Skeletal muscle satellite cell (primary cell): ENCODE measurements around the gene RHBDD1.

ENCODE experiments used
- H3K27me3 ChIP-seq: 2 replicates; pipeline ENCODE4 v1.7.0; 2013; ENCODE audit warnings: low read length; ENCODE audit not compliant: control insufficient read depth, insufficient read depth
- H3K36me3 ChIP-seq: 2 replicates; pipeline ENCODE4 v1.7.0; 2013; ENCODE audit warnings: mild to moderate bottlenecking, control low read depth, low read length; ENCODE audit not compliant: insufficient read depth
- H3K4me1 ChIP-seq: 2 replicates; pipeline ENCODE4 v1.7.0; 2013; ENCODE audit warnings: low read length; ENCODE audit not compliant: control insufficient read depth, insufficient read depth
- H3K4me2 ChIP-seq: 2 replicates; pipeline ENCODE4 v1.7.0; 2013; ENCODE audit warnings: mild to moderate bottlenecking, low read length
- H3K4me3 ChIP-seq: 2 replicates; pipeline ENCODE4 v1.7.0; 2013; ENCODE audit warnings: low read length
- H3K9ac ChIP-seq: 2 replicates; pipeline ENCODE4 v1.7.0; 2013; ENCODE audit warnings: mild to moderate bottlenecking, low read depth, low read length, moderate library complexity
- H3K9me3 ChIP-seq: replicated peaks from 2 replicates; pipeline ENCODE4 v1.7.0; 2013; ENCODE audit warnings: mild to moderate bottlenecking, control low read depth, low read length

RHBDD1 gene

DNA sequence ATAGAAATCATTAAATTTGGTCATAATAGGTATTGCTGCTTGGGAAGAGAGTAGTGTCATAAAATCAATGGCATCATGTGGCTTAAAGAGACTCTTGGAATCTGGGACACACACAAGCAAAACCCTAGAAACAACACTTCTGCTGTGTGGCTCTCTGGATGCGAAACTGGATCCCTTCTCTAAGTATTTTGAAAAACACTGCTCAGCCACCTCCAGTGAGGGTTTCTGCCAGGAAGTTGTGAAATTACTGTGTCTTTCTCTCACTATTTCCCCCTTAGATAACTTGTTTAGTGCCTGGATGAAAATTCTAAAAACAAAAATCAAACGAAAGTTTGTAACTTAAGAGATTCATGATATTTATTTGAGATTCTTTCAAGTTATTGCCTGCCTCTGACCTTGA is 163.8 kb downstream of the RHBDD1 start:
- H3K4me1 ChIP-seq, result peaks cover 18% of the 10 kb centered on the region
- H3K4me3 ChIP-seq, result no peak overlapping the region
- H3K4me2 ChIP-seq, result no peak overlapping the region
- H3K36me3 ChIP-seq, result no peaks in the 10 kb centered on the region
- no peaks in the 10 kb centered on the region for H3K9me3 ChIP-seq
- H3K27me3 ChIP-seq, result no peaks in the 10 kb centered on the region
- no peak overlapping the region for H3K9ac ChIP-seq

DNA sequence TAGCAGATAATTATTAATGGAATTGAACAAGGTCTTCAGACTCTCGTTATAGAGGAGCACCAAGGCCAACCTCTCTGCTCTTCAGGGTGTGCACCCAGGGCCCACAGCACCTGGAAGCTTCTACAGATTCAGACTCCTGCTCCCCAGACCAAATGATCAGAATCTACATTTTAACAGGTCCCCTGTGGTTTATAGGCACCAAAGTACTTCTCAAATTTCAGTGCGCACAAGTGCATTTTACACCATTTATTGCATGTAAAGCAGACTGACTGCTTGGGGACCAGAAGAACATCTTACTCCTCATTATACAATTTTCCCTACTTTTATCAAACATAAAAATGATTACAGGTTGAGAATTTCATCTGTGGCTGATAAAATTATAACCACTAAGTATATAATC is 164.3 kb downstream of the RHBDD1 start:
- Histone ChIP-seq H3K4me3 (no peak overlapping the region), H3K4me1 (peaks cover 14% of the 10 kb centered on the region), H3K9ac (no peak overlapping the region), H3K4me2 (no peak overlapping the region), H3K36me3 (no peaks in the 10 kb centered on the region), H3K27me3 (no peaks in the 10 kb centered on the region), H3K9me3 (no peaks in the 10 kb centered on the region)

DNA sequence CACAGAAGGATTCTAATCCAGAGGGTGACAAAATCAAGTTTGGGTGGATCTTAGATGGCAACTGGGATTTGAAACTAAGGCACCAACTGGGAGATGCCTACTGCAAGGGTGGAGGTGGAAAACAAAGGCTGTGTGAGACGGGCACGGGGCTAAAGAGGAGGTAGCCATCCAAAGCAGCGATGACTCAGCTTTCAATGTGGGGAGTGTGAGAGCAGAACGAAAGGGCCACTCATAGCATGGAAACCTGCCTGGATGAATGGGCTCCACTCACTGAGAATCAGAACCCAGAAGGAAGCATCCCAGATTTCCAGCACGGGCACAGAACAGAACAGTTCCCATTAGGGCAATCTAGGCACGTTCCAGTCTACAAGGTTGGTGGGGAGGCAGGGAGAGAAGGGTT is 168.6 kb downstream of the RHBDD1 start:
- Histone ChIP-seq H3K4me3 (no peak overlapping the region), H3K9ac (no peak overlapping the region), H3K4me2 (no peak overlapping the region)

DNA sequence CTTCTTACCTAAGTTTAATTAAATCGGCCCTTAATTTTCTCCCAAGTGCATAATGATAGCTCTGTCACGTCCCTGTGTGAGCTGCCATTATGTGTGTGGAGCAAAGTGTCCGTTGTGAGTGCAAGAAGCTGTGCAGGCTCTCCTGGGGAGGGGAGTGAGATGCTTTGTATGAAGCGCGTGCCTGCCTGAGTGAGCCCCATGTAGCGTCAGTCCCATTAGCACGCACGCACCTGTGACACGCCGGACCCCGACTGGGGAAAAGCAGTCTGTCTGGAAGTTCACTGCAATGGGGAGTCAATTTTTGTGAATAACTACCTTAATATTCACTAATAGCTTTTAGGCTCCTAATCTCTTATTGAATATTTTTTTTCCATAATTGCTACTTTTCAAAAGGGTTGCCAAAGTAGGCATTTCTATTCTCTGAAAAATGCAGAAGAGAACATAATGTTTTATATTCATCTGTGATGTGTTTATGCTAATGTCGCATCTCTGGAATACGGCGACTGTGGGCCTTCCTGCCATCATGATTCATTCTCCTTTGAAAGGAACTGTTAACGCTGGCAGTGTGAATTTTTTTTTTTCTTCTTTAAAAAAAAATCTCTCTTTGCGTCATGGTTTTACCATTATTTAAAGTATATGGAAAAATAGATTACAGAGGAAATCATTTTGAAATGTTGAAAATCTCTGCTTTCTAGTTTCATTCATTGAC is 170.5 kb downstream of the RHBDD1 start:
- no peak overlapping the region for H3K9ac ChIP-seq
- H3K36me3 ChIP-seq, result no peaks in the 10 kb centered on the region
- no peak overlapping the region for H3K4me2 ChIP-seq
- no peaks in the 10 kb centered on the region for H3K9me3 ChIP-seq
- no peaks in the 10 kb centered on the region for H3K27me3 ChIP-seq
- no peaks in the 10 kb centered on the region for H3K4me1 ChIP-seq
- H3K4me3 ChIP-seq, result no peak overlapping the region

More for the DNA sequence above, 168.6 kb downstream of the RHBDD1 start:
- no peaks in the 10 kb centered on the region for H3K36me3 ChIP-seq
- no peaks in the 10 kb centered on the region for H3K9me3 ChIP-seq
- no peaks in the 10 kb centered on the region for H3K27me3 ChIP-seq
- H3K4me1 ChIP-seq, result no peaks in the 10 kb centered on the region

DNA sequence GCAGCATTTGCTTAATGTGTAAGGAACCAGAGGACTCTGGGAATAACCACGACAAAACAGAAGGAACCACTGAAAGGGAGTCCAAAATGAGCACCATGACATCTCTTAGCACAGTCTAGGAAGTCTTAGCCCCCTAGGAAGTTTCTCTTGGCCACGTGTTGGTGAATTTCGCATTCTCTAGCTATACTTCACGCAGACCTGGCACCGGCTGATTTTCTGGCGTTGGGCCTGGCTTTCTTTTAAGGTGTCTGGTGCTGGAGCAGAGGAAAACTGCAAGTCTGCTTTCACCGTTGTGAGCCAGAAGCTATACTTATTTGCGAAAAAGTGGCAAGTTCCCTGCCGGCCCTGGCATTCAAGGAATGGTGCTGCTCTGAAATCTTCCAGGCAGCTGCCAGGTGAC is 171.3 kb downstream of the RHBDD1 start:
- Histone ChIP-seq H3K36me3 (no peaks in the 10 kb centered on the region), H3K9ac (no peak overlapping the region), H3K4me1 (no peaks in the 10 kb centered on the region), H3K9me3 (no peaks in the 10 kb centered on the region), H3K4me3 (no peak overlapping the region), H3K27me3 (no peaks in the 10 kb centered on the region), H3K4me2 (no peak overlapping the region)

DNA sequence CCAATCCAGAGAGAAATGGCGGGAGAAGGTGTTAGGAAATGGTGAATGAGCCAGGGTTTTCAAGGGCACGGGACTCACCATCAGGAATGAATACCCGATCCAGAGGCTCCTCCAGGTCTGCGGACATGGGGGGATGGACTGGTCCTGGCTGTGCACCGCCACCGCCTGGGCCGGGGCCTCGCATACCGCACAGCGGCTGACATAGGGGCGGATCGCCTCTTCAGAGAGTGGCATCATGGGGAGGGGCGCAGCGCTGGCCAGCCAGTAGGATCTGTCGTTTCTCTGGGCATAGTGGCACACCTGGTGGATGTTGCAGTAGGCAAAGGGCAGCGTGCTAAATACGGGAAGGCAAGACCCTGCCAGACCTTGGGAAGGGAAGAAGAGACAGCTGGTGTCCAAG is 172.1 kb downstream of the RHBDD1 start:
- no peaks in the 10 kb centered on the region for H3K36me3 ChIP-seq
- H3K27me3 ChIP-seq, result no peaks in the 10 kb centered on the region
- no peak overlapping the region for H3K4me2 ChIP-seq
- H3K4me3 ChIP-seq, result no peak overlapping the region
- H3K4me1 ChIP-seq, result no peaks in the 10 kb centered on the region
- H3K9ac ChIP-seq, result no peak overlapping the region
- no peaks in the 10 kb centered on the region for H3K9me3 ChIP-seq

DNA sequence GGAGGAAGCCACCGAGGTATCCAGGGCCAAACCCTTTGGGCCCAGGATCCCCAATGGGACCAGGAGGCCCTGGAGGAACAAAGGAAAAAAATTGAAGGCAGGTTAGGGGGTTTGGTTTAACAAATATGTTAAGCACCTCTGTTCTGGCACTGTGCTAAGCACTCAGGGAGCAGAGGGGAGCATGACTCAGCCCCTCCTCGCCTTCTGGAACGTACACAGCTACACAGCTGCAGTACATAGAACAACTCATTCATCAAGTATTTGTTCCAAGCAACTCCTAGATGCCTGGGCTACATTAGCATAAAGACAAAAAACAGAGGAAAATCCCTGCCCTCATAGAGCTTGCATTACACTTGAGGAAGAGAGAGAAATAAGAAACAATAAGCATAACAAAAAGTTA is 174.6 kb downstream of the RHBDD1 start:
- Histone ChIP-seq H3K4me2 (no peak overlapping the region), H3K27me3 (no peaks in the 10 kb centered on the region), H3K9ac (no peak overlapping the region), H3K4me3 (no peak overlapping the region), H3K9me3 (no peaks in the 10 kb centered on the region), H3K36me3 (no peaks in the 10 kb centered on the region), H3K4me1 (no peaks in the 10 kb centered on the region)

DNA sequence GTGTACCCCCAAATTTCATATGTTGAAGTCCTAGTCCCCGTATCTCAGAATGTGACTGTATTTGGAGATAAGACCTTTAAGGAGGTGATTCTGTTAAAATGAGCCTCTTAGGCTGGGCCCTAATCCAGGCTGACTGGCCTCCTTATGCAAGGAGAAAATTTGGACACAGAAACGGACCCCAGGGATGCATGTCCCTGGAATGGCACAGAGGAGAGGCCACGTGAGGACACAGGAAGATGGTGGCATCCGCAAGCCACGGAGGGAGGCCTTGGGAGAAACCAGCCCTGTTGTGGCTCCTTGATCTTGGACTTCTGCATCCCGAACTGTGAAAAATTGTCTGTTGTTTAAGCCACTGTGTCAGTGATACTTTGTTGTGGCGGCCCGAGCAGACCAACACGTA is 177.5 kb downstream of the RHBDD1 start:
- H3K9me3 ChIP-seq, result no peaks in the 10 kb centered on the region
- H3K4me2 ChIP-seq, result no peak overlapping the region
- H3K27me3 ChIP-seq, result no peaks in the 10 kb centered on the region
- no peaks in the 10 kb centered on the region for H3K4me1 ChIP-seq
- H3K36me3 ChIP-seq, result no peaks in the 10 kb centered on the region
- H3K4me3 ChIP-seq, result no peak overlapping the region
- H3K9ac ChIP-seq, result no peak overlapping the region

DNA sequence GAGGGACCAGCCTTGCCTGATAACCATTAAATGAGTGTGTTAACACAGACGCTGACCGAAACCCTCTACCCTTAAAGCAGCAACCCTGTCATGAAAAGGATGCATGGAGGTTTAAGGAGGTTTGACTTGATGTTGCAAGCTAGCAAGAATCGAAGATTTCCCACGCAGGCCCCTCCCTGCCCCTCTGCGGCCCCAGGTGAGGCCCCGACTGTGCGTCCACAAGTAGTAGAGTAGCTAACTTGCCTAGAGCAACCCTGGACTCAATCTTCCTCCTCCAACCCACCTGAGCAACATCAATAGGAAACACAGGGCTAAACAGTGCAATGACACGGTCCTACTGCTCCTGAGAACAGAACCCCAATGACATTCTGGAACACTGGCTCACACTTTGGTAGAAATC is 178.0 kb downstream of the RHBDD1 start:
- no peaks in the 10 kb centered on the region for H3K9me3 ChIP-seq
- H3K9ac ChIP-seq, result no peak overlapping the region
- no peak overlapping the region for H3K4me3 ChIP-seq
- H3K4me2 ChIP-seq, result no peak overlapping the region
- no peaks in the 10 kb centered on the region for H3K36me3 ChIP-seq
- no peaks in the 10 kb centered on the region for H3K27me3 ChIP-seq
- no peaks in the 10 kb centered on the region for H3K4me1 ChIP-seq

DNA sequence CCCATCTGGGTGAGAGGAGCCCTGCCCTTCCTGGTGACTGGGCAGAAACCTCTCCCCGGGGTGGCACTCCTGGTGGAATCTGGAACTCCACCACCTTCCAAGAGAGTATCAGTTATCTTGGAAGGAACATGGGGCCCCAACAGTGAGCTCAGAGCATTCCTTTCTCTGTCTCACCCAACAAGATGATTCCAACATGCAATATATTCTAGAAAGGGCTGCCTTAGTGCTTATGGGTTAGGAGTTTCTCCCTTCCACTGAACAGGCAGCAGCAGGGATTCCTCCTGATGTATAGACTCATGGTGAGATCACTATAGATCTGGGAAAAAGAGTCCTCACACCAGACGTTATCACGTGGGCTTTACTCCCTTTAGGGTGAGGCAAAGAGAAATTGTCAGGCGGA is 181.0 kb downstream of the RHBDD1 start:
- Histone ChIP-seq H3K9me3 (no peaks in the 10 kb centered on the region), H3K9ac (no peak overlapping the region), H3K4me3 (no peak overlapping the region), H3K27me3 (no peaks in the 10 kb centered on the region), H3K4me1 (no peaks in the 10 kb centered on the region), H3K36me3 (no peaks in the 10 kb centered on the region), H3K4me2 (no peak overlapping the region)

DNA sequence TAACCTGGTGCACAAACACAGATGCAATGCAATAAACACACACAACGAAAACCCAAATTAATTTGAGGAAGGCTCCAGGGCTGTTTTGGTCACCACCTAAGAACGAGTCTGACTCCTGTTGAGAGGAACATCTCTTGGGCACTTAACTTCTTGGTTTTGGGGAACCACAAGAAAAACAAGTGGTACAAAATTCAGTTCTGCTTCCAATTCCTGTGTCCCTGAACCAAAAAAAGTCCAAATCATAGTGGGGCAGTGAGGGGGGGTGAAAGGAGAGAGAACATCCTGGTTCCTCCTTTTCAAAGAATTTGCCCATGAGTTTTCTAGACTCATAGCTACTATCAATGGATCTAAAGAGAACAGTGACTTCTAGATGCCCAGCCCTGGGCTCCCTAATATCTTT is 184.6 kb downstream of the RHBDD1 start:
- H3K4me3 ChIP-seq, result no peak overlapping the region
- no peaks in the 10 kb centered on the region for H3K4me1 ChIP-seq
- H3K4me2 ChIP-seq, result no peak overlapping the region
- no peak overlapping the region for H3K9ac ChIP-seq
- H3K9me3 ChIP-seq, result no peaks in the 10 kb centered on the region
- no peaks in the 10 kb centered on the region for H3K36me3 ChIP-seq
- no peaks in the 10 kb centered on the region for H3K27me3 ChIP-seq

DNA sequence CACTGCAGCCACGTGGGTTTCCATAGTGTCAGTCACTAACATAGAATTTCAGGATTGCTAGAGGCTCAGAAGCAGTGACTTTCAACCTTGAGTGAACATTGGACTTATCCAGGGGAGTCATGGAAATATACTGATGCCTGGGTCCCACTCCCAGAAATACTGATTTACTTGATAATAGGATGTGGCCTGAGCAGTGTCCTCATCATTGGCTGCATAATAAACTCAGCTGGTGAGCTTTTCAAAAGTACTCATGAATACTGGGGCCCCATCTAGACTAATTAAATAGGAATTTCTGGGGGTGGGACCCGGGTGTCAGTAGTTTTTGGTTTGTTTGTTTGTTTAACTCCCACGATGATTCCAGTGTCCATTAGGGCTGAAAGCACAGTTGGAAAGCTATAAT is 186.8 kb downstream of the RHBDD1 start:
- H3K9ac ChIP-seq, result no peak overlapping the region
- no peaks in the 10 kb centered on the region for H3K9me3 ChIP-seq
- H3K4me2 ChIP-seq, result no peak overlapping the region
- H3K4me3 ChIP-seq, result no peak overlapping the region
- no peaks in the 10 kb centered on the region for H3K27me3 ChIP-seq
- H3K4me1 ChIP-seq, result no peaks in the 10 kb centered on the region
- no peaks in the 10 kb centered on the region for H3K36me3 ChIP-seq
